Measurements from ENCODE around the gene GATAD2B.

The GATAD2B gene

DNA sequence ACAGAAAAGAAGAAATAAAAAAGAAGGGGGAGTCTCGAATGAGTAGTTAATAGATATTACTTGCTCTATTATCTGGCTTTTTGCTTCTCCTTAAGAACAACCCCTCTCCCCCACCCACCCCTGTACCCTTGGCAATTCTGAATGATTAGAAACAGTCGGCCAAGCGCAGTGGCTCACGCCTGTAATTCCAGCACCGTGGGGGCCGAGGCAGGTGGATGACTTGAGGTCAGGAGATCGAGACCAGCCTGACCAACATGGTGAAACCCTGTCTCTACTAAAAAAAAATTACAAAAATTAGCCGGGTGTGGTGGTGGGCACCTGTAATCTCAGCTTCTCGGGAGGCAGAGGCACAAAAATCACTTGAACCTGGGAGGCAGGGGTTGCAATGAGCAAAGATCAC, 42.7 kb downstream of the GATAD2B start:
- no peaks in the 10 kb centered on the region for H3K27me3 ChIP-seq (ENCODE audit: control insufficient read depth in 5 of 5, insufficient read depth in 4 of 5, low read length in 5 of 5)
- H3K27ac ChIP-seq (ENCODE audit: low read depth, low read length): no peak overlapping the region
- no peaks in the 10 kb centered on the region for H3K9me3 ChIP-seq (ENCODE audit: control insufficient read depth in 5 of 5, low read length in 5 of 5)
- H3K4me1 ChIP-seq (ENCODE audit: control insufficient read depth in 5 of 5, insufficient read depth in 5 of 5, low read length in 5 of 5): peaks cover 4 to 26% (median 24%) of the 10 kb centered on the region in 5 donors
- H3K4me3 ChIP-seq (ENCODE audit: low read depth in 1 of 5, low read length in 5 of 5): no peak overlapping the region
- no peak overlapping the region for H3K9ac ChIP-seq (ENCODE audit: low read length in 5 of 5)
- peaks cover 0 to 3% (median 0%) of the 10 kb centered on the region in 5 donors for H3K36me3 ChIP-seq (ENCODE audit: control insufficient read depth in 5 of 5, insufficient read depth in 5 of 5, low read length in 5 of 5)

DNA sequence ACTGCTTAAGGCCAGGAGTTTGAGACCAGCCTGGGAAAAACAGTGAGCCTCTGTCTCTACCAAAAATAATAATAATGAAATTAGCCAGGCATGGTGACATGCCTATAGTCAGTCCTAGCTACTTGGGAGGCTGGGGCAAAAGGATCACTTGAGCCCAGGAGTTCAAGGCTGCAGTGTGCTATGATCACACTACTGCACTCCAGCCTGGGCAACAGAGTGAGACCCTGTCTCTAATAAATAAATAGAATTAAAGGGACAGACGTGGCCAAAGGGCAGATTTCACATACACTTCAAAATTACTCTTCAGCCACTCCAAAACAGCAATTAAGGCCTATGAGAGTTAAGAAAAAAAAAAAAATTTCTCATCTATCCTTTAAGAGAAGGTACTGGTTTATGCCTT, 45.7 kb downstream of the GATAD2B start:
- Histone ChIP-seq H3K27me3 (ENCODE audit: control insufficient read depth in 5 of 5, insufficient read depth in 4 of 5, low read length in 5 of 5) (no peaks in the 10 kb centered on the region), H3K36me3 (ENCODE audit: control insufficient read depth in 5 of 5, insufficient read depth in 5 of 5, low read length in 5 of 5) (peaks cover 0 to 3% (median 0%) of the 10 kb centered on the region in 5 donors)

DNA sequence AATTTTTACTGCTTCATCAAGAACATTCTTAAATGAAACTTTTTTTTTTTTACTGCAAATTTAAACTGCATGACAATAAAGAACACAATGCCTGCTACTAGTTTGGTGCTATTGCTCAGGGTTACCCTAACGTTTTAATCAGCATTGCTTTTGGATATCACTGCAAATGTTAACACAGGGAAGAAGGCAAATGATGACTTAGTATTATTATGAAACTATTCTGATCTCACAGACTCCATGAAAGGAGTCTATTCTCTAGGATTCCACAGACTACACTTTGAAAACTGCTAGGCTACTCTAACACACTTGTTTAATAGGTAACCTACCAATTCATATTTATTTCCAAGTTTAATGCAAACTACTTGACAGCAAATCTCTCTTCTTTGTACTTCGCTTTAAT, 49.8 kb downstream of the GATAD2B start:
- Histone ChIP-seq H3K27me3 (ENCODE audit: control insufficient read depth in 5 of 5, insufficient read depth in 4 of 5, low read length in 5 of 5) (no peaks in the 10 kb centered on the region), H3K36me3 (ENCODE audit: control insufficient read depth in 5 of 5, insufficient read depth in 5 of 5, low read length in 5 of 5) (peaks cover 0 to 3% (median 0%) of the 10 kb centered on the region in 5 donors), H3K9ac (ENCODE audit: low read length in 5 of 5) (no peak overlapping the region), H3K4me3 (ENCODE audit: low read depth in 1 of 5, low read length in 5 of 5) (no peak overlapping the region), H3K27ac (ENCODE audit: low read depth, low read length) (no peak overlapping the region), H3K4me1 (ENCODE audit: control insufficient read depth in 5 of 5, insufficient read depth in 5 of 5, low read length in 5 of 5) (peaks cover 0 to 3% (median 0%) of the 10 kb centered on the region in 5 donors), H3K9me3 (ENCODE audit: control insufficient read depth in 5 of 5, low read length in 5 of 5) (no peaks in the 10 kb centered on the region)

More for the DNA sequence above, 45.7 kb downstream of the GATAD2B start:
- Histone ChIP-seq H3K4me1 (ENCODE audit: control insufficient read depth in 5 of 5, insufficient read depth in 5 of 5, low read length in 5 of 5) (peaks cover 2 to 22% (median 19%) of the 10 kb centered on the region in 5 donors), H3K27ac (ENCODE audit: low read depth, low read length) (no peak overlapping the region), H3K4me3 (ENCODE audit: low read depth in 1 of 5, low read length in 5 of 5) (no peak overlapping the region), H3K9me3 (ENCODE audit: control insufficient read depth in 5 of 5, low read length in 5 of 5) (no peaks in the 10 kb centered on the region), H3K9ac (ENCODE audit: low read length in 5 of 5) (no peak overlapping the region)

DNA sequence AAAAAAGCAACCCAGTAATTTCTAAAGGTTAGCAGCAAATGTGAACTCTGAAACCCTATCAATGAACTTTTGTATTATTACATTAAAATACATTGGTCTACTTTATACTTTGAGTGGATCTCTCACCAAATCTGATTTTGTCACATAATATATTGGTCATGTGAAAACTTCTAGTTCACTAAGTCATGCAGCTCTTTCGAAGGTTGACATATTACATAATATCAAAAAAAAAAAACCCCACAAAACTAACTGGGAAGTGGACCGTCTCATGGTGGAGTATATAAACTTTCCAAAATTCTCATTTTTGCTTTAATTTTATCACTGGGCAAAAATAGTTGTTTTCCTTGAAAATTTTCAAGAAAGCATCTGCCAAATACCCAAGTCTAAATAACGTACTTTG, 50.4 kb downstream of the GATAD2B start:
- peaks cover 0 to 3% (median 0%) of the 10 kb centered on the region in 5 donors for H3K36me3 ChIP-seq (ENCODE audit: control insufficient read depth in 5 of 5, insufficient read depth in 5 of 5, low read length in 5 of 5)

DNA sequence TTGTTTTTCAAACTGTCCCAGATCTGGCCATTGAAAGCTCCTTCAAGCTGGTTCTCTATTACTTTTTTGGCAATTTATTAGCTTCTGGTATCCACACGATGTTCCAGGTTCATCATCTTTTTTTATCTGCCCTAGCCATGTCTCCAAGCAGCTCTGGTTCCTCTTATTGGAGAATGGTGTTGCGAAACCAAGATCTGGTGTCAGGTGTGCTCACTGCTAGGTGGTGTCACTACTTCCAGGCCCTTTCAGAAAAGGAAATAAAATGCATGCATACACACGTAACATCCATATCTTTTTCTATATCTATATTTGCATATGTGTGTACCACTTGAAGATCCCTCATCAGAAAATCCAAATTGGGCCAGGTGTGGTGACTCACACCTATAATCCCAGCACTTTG, 53.3 kb downstream of the GATAD2B start:
- no peaks in the 10 kb centered on the region for H3K9me3 ChIP-seq (ENCODE audit: control insufficient read depth in 5 of 5, low read length in 5 of 5)
- no peak overlapping the region for H3K4me3 ChIP-seq (ENCODE audit: low read depth in 1 of 5, low read length in 5 of 5)
- no peak overlapping the region for H3K27ac ChIP-seq (ENCODE audit: low read depth, low read length)
- no peak overlapping the region for H3K9ac ChIP-seq (ENCODE audit: low read length in 5 of 5)
- H3K4me1 ChIP-seq (ENCODE audit: control insufficient read depth in 5 of 5, insufficient read depth in 5 of 5, low read length in 5 of 5): peaks cover 0 to 10% (median 4%) of the 10 kb centered on the region in 5 donors
- H3K27me3 ChIP-seq (ENCODE audit: control insufficient read depth in 5 of 5, insufficient read depth in 4 of 5, low read length in 5 of 5): no peaks in the 10 kb centered on the region
- H3K36me3 ChIP-seq (ENCODE audit: control insufficient read depth in 5 of 5, insufficient read depth in 5 of 5, low read length in 5 of 5): no peaks in the 10 kb centered on the region

More for the DNA sequence above, 50.4 kb downstream of the GATAD2B start:
- no peak overlapping the region for H3K27ac ChIP-seq (ENCODE audit: low read depth, low read length)
- no peak overlapping the region for H3K4me3 ChIP-seq (ENCODE audit: low read depth in 1 of 5, low read length in 5 of 5)
- no peaks in the 10 kb centered on the region for H3K9me3 ChIP-seq (ENCODE audit: control insufficient read depth in 5 of 5, low read length in 5 of 5)
- H3K9ac ChIP-seq (ENCODE audit: low read length in 5 of 5): no peak overlapping the region
- peaks cover 0 to 3% (median 0%) of the 10 kb centered on the region in 5 donors for H3K4me1 ChIP-seq (ENCODE audit: control insufficient read depth in 5 of 5, insufficient read depth in 5 of 5, low read length in 5 of 5)
- no peaks in the 10 kb centered on the region for H3K27me3 ChIP-seq (ENCODE audit: control insufficient read depth in 5 of 5, insufficient read depth in 4 of 5, low read length in 5 of 5)

DNA sequence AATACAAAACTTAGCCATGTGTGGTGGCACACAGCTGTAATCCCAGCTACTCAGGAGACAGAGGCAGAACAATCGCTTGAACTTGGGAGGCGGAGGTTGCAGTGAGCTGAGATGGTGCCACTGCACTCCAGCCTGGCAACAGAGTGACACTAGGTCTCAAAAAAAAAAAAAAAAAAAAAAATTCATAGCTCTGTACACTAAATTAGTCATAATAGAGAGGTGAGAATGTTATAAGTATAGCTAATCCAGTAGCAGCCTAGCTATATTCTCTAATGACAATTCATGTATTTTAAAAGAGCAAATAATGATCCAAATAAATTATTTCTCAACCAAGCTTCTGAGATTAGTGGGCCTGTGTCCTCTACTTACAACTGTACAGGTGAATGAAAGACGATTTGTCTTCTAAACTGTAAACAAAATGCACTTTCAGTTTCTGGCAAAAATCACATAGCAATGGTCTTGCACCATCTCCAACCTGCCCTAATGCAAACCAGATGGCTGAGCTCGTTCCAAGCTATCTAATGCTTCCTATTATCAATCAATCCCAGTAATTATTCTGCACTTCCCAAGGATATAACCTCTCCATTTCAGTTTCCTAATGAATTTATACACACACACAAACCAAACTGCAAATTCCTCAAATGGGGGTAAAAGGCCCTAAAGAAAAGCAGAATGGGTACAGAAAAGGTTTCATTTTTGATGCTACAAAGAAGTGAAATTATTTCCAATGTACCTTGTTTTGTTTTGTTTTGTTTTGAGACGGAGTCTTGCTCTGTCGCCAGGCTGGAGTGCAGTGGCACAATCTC, 56.5 kb downstream of the GATAD2B start:
- Histone ChIP-seq H3K4me3 (ENCODE audit: low read depth in 1 of 5, low read length in 5 of 5) (no peak overlapping the region), H3K27me3 (ENCODE audit: control insufficient read depth in 5 of 5, insufficient read depth in 4 of 5, low read length in 5 of 5) (no peaks in the 10 kb centered on the region), H3K9me3 (ENCODE audit: control insufficient read depth in 5 of 5, low read length in 5 of 5) (no peaks in the 10 kb centered on the region), H3K27ac (ENCODE audit: low read depth, low read length) (no peak overlapping the region), H3K36me3 (ENCODE audit: control insufficient read depth in 5 of 5, insufficient read depth in 5 of 5, low read length in 5 of 5) (no peaks in the 10 kb centered on the region), H3K9ac (ENCODE audit: low read length in 5 of 5) (peak overlapping the region in 1 of 5 donors; percentile 7), H3K4me1 (ENCODE audit: control insufficient read depth in 5 of 5, insufficient read depth in 5 of 5, low read length in 5 of 5) (peaks cover 0 to 7% (median 4%) of the 10 kb centered on the region in 5 donors)

DNA sequence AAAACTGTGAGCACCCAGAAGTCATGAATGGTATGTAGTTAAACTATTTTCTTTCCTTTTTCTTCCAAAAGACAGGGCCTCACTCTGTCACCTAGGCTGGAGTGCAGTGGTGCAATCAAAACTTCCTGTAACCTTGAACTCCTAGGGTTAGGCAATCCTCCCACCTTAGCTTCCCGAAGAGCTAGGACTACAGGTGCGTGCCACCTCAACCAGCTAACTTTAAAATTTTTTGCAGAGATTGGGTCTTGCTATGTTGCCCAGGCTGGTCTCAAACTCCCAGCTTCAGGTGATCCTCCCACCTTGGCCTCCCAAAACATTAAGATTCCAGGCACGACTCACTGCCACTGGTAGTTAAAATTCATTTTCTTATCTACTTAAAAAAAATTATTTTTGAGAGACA, 62.5 kb downstream of the GATAD2B start:
- Histone ChIP-seq H3K36me3 (ENCODE audit: control insufficient read depth in 5 of 5, insufficient read depth in 5 of 5, low read length in 5 of 5) (peaks cover 0 to 3% (median 0%) of the 10 kb centered on the region in 5 donors), H3K4me3 (ENCODE audit: low read depth in 1 of 5, low read length in 5 of 5) (no peak overlapping the region), H3K4me1 (ENCODE audit: control insufficient read depth in 5 of 5, insufficient read depth in 5 of 5, low read length in 5 of 5) (no peaks in the 10 kb centered on the region), H3K27ac (ENCODE audit: low read depth, low read length) (no peak overlapping the region), H3K9ac (ENCODE audit: low read length in 5 of 5) (no peak overlapping the region), H3K27me3 (ENCODE audit: control insufficient read depth in 5 of 5, insufficient read depth in 4 of 5, low read length in 5 of 5) (no peaks in the 10 kb centered on the region), H3K9me3 (ENCODE audit: control insufficient read depth in 5 of 5, low read length in 5 of 5) (no peaks in the 10 kb centered on the region)

DNA sequence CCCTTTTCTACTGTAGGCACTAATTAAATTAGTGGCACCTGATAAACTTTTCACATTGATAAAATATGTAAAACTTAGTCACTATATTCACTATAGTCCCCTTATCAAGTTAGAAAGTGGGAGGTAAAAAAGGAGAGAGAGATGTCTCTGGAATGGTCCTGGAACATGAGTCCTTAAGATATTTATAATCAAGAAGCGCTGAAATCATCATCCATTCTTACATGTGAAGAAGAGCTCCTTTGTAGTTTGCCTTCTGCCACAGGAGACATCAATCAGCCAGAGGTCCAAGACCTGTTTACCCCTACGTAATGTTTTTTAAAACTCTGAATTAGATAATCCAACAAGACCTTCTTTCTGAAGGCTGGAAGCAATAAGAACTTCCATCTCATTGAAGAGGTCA, 65.3 kb downstream of the GATAD2B start:
- H3K27ac ChIP-seq (ENCODE audit: low read depth, low read length): no peak overlapping the region
- no peaks in the 10 kb centered on the region for H3K4me1 ChIP-seq (ENCODE audit: control insufficient read depth in 5 of 5, insufficient read depth in 5 of 5, low read length in 5 of 5)
- no peak overlapping the region for H3K4me3 ChIP-seq (ENCODE audit: low read depth in 1 of 5, low read length in 5 of 5)
- H3K9me3 ChIP-seq (ENCODE audit: control insufficient read depth in 5 of 5, low read length in 5 of 5): no peaks in the 10 kb centered on the region
- no peaks in the 10 kb centered on the region for H3K27me3 ChIP-seq (ENCODE audit: control insufficient read depth in 5 of 5, insufficient read depth in 4 of 5, low read length in 5 of 5)
- peaks cover 0 to 8% (median 6%) of the 10 kb centered on the region in 5 donors for H3K36me3 ChIP-seq (ENCODE audit: control insufficient read depth in 5 of 5, insufficient read depth in 5 of 5, low read length in 5 of 5)
- no peak overlapping the region for H3K9ac ChIP-seq (ENCODE audit: low read length in 5 of 5)

DNA sequence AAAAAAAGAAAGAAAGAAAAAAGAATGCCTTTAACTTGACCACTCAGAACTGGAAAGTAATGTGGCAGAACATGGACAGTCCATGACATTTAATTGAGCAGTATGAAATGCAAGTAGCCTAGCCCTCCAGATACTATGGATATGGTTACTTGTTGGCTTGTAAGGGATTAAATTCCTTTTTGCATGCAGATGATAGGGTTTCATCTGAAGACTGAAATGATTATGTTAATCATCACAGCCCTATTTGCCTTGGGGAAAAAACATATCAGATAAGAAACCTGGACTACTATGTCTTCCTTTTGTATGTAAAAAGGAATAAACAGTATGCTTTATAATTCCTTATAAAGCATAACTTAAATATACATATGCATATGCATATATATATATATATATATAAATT, 66.0 kb downstream of the GATAD2B start:
- Histone ChIP-seq H3K4me1 (ENCODE audit: control insufficient read depth in 5 of 5, insufficient read depth in 5 of 5, low read length in 5 of 5) (no peaks in the 10 kb centered on the region), H3K4me3 (ENCODE audit: low read depth in 1 of 5, low read length in 5 of 5) (no peak overlapping the region), H3K27me3 (ENCODE audit: control insufficient read depth in 5 of 5, insufficient read depth in 4 of 5, low read length in 5 of 5) (no peaks in the 10 kb centered on the region), H3K36me3 (ENCODE audit: control insufficient read depth in 5 of 5, insufficient read depth in 5 of 5, low read length in 5 of 5) (peaks cover 0 to 14% (median 8%) of the 10 kb centered on the region in 5 donors), H3K9me3 (ENCODE audit: control insufficient read depth in 5 of 5, low read length in 5 of 5) (no peaks in the 10 kb centered on the region), H3K9ac (ENCODE audit: low read length in 5 of 5) (no peak overlapping the region), H3K27ac (ENCODE audit: low read depth, low read length) (no peak overlapping the region)

DNA sequence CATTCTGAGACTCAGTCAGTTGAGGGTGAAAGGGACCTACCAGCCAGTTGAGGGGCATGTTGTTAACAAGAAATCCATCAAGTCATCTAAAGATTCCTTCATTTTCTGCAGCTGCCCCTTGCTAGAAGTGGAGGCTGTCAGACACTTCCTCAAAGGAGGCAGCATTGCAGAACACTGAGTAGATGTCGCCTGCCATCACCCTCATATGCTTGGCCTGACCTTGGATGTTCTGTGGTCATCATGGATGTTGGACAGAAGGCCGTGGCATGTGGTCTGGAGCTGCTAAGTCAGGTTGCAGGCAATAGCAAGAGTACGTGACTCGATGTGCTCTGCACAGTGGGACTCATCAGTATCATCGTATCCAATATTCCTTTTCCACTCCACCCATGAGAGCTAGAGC, 70.6 kb downstream of the GATAD2B start:
- Histone ChIP-seq H3K9me3 (ENCODE audit: control insufficient read depth in 5 of 5, low read length in 5 of 5) (no peaks in the 10 kb centered on the region), H3K9ac (ENCODE audit: low read length in 5 of 5) (no peak overlapping the region), H3K27ac (ENCODE audit: low read depth, low read length) (no peak overlapping the region), H3K27me3 (ENCODE audit: control insufficient read depth in 5 of 5, insufficient read depth in 4 of 5, low read length in 5 of 5) (no peaks in the 10 kb centered on the region), H3K36me3 (ENCODE audit: control insufficient read depth in 5 of 5, insufficient read depth in 5 of 5, low read length in 5 of 5) (peaks cover 0 to 22% (median 6%) of the 10 kb centered on the region in 5 donors), H3K4me3 (ENCODE audit: low read depth in 1 of 5, low read length in 5 of 5) (no peak overlapping the region), H3K4me1 (ENCODE audit: control insufficient read depth in 5 of 5, insufficient read depth in 5 of 5, low read length in 5 of 5) (no peaks in the 10 kb centered on the region)
